Measurements from ENCODE around the gene GPC2. TPM values are rescaled to one million over a fixed set of nuclear protein-coding genes. Genes with fewer than 3 reads are reported as not detected.

Gene GPC2
- total RNA-seq, 1 experiment from 2014 or later, result 17.9 TPM

DNA sequence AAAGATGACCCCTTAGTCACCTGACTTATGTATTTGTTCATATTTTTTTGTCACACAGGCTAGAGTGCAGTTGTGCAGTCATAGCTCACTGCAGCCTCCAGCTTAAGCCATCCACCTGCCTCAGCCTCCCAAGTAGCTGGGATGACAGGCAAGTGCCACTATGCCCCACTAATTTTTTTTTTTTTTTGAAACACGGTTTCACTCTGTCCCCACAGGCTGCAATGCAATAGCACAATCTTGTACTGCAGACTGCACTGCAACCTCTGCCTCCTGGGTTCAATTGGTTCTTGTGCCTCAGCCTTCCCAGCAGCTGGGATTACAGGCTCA is 48.6 kb downstream of the GPC2 start:
- intact Hi-C loops (cut with micrococcal nuclease), result no loop called here
- Histone ChIP-seq H2AFZ (ENCODE audit: low read depth, low read length, poor library complexity, severe bottlenecking) (no peak overlapping the region), H3K36me3 (ENCODE audit: control insufficient read depth in 1 of 2, insufficient read depth in 2 of 2, low read length in 2 of 2) (no peaks in the 10 kb centered on the region), H3K27me3 (ENCODE audit: insufficient read depth, low read length) (no peaks in the 10 kb centered on the region), H3K4me1 (ENCODE audit: control insufficient read depth in 1 of 2, insufficient read depth in 2 of 2, low read length in 2 of 2) (peaks cover 37 to 54% of the 10 kb centered on the region in 2 experiments), H3K9me3 (ENCODE audit: control insufficient read depth in 1 of 2, insufficient read depth in 1 of 2, low read depth in 1 of 2, low read length in 2 of 2) (no peaks in the 10 kb centered on the region), H3K27ac (ENCODE audit: low read depth, low read length) (no peak overlapping the region), H3K79me2 (ENCODE audit: insufficient read depth, low read length) (peaks cover 9% of the 10 kb centered on the region; the same call in 1 of the 2 replicates), H3K9me2 (ENCODE audit: insufficient read depth) (no peaks in the 10 kb centered on the region), H3K9ac (ENCODE audit: low read length) (no peak overlapping the region), H3K4me3 (replicated peaks in 1 of 2; ENCODE audit: low read depth in 1 of 2, low read length in 2 of 2) (no peak overlapping the region), H4K20me1 (ENCODE audit: insufficient read depth) (no peaks in the 10 kb centered on the region), H3K4me2 (ENCODE audit: low read length) (peak overlapping the region; percentile 84)
- TSS peak; percentile 19 for BruUV-seq (replicated peaks)
- ChIA-PET RAD21 (ENCODE audit: low non-redundant PET in 1 of 2, low total read pairs in 2 of 2, uncharacterized antibody in 2 of 2, unreplicated experiment in 2 of 2) (no interaction called here), POLR2A (interaction anchor here (0.9 to 1.4 kb wide), 3 partner anchors 20 to 209 kb away, joined by 3 to 4 read pairs (median 3); partner anchors contain the start of genes LAMTOR4 and TRIM4), CTCF (no interaction called here)
- ATAC-seq, result no peak
- DNase-seq (ENCODE audit: low read depth, low spot score), result no peak
- TF ChIP-seq EZH2phosphoT487 (IDR thresholded peaks at IDR 0.05; ENCODE audit: borderline replicate concordance), result no peak
- TF ChIP-seq, protein P1, sequence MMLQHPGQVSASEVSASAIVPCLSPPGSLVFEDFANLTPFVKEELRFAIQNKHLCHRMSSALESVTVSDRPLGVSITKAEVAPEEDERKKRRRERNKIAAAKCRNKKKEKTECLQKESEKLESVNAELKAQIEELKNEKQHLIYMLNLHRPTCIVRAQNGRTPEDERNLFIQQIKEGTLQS (IDR thresholded peaks at IDR 0.05), result no peak
- no peak for TF ChIP-seq FOSL1 (IDR thresholded peaks at IDR 0.05; ENCODE audit: low read depth)
- TF ChIP-seq CBX3 (IDR thresholded peaks at IDR 0.05; ENCODE audit: low read depth), result no peak
- no peak for TF ChIP-seq POLR2A (IDR thresholded peaks at IDR 0.05; ENCODE audit: borderline replicate concordance, extremely low read depth, insufficient read depth, insufficient read length)
- TF ChIP-seq ZNF274 (IDR thresholded peaks at IDR 0.05; ENCODE audit: low read depth, low read length), result no peak
- no peak for TF ChIP-seq ELF1 (IDR thresholded peaks at IDR 0.05; ENCODE audit: borderline replicate concordance, low read depth)
- TF ChIP-seq, protein P2, sequence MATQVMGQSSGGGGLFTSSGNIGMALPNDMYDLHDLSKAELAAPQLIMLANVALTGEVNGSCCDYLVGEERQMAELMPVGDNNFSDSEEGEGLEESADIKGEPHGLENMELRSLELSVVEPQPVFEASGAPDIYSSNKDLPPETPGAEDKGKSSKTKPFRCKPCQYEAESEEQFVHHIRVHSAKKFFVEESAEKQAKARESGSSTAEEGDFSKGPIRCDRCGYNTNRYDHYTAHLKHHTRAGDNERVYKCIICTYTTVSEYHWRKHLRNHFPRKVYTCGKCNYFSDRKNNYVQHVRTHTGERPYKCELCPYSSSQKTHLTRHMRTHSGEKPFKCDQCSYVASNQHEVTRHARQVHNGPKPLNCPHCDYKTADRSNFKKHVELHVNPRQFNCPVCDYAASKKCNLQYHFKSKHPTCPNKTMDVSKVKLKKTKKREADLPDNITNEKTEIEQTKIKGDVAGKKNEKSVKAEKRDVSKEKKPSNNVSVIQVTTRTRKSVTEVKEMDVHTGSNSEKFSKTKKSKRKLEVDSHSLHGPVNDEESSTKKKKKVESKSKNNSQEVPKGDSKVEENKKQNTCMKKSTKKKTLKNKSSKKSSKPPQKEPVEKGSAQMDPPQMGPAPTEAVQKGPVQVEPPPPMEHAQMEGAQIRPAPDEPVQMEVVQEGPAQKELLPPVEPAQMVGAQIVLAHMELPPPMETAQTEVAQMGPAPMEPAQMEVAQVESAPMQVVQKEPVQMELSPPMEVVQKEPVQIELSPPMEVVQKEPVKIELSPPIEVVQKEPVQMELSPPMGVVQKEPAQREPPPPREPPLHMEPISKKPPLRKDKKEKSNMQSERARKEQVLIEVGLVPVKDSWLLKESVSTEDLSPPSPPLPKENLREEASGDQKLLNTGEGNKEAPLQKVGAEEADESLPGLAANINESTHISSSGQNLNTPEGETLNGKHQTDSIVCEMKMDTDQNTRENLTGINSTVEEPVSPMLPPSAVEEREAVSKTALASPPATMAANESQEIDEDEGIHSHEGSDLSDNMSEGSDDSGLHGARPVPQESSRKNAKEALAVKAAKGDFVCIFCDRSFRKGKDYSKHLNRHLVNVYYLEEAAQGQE (IDR thresholded peaks at IDR 0.05; ENCODE audit: low read depth), result no peak
- TF ChIP-seq SIN3A (IDR thresholded peaks at IDR 0.05; ENCODE audit: low read depth), result no peak
- TF ChIP-seq SP1 (IDR thresholded peaks at IDR 0.05; ENCODE audit: low read depth), result no peak
- no peak for TF ChIP-seq CEBPB (IDR thresholded peaks at IDR 0.05; ENCODE audit: low read depth)
- no peak for TF ChIP-seq RAD21 (IDR thresholded peaks at IDR 0.05; ENCODE audit: low read depth)
- TF ChIP-seq ZFX (IDR thresholded peaks at IDR 0.05), result no peak
- TF ChIP-seq, protein P3, sequence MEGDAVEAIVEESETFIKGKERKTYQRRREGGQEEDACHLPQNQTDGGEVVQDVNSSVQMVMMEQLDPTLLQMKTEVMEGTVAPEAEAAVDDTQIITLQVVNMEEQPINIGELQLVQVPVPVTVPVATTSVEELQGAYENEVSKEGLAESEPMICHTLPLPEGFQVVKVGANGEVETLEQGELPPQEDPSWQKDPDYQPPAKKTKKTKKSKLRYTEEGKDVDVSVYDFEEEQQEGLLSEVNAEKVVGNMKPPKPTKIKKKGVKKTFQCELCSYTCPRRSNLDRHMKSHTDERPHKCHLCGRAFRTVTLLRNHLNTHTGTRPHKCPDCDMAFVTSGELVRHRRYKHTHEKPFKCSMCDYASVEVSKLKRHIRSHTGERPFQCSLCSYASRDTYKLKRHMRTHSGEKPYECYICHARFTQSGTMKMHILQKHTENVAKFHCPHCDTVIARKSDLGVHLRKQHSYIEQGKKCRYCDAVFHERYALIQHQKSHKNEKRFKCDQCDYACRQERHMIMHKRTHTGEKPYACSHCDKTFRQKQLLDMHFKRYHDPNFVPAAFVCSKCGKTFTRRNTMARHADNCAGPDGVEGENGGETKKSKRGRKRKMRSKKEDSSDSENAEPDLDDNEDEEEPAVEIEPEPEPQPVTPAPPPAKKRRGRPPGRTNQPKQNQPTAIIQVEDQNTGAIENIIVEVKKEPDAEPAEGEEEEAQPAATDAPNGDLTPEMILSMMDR (IDR thresholded peaks at IDR 0.05 in 2 of 3, conservative IDR thresholded peaks at IDR 0.05 in 1 of 3; ENCODE audit: borderline replicate concordance in 1 of 3, insufficient read depth in 1 of 3, low read depth in 2 of 3, low read length in 2 of 3), result no peak
- no peak for TF ChIP-seq YY1 (IDR thresholded peaks at IDR 0.05; ENCODE audit: extremely low read depth, insufficient replicate concordance, low read depth, low read length)
- no peak for TF ChIP-seq SRF (IDR thresholded peaks at IDR 0.05; ENCODE audit: low read depth)
- no peak for TF ChIP-seq POLR2AphosphoS5 (IDR thresholded peaks at IDR 0.05; ENCODE audit: low read depth, low read length)
- no peak for TF ChIP-seq EZH2 (IDR thresholded peaks at IDR 0.05)
- TF ChIP-seq, protein P4, sequence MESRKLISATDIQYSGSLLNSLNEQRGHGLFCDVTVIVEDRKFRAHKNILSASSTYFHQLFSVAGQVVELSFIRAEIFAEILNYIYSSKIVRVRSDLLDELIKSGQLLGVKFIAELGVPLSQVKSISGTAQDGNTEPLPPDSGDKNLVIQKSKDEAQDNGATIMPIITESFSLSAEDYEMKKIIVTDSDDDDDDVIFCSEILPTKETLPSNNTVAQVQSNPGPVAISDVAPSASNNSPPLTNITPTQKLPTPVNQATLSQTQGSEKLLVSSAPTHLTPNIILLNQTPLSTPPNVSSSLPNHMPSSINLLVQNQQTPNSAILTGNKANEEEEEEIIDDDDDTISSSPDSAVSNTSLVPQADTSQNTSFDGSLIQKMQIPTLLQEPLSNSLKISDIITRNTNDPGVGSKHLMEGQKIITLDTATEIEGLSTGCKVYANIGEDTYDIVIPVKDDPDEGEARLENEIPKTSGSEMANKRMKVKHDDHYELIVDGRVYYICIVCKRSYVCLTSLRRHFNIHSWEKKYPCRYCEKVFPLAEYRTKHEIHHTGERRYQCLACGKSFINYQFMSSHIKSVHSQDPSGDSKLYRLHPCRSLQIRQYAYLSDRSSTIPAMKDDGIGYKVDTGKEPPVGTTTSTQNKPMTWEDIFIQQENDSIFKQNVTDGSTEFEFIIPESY (IDR thresholded peaks at IDR 0.05; ENCODE audit: extremely low read depth, insufficient replicate concordance, low read length), result no peak
- no peak for TF ChIP-seq JUND (IDR thresholded peaks at IDR 0.05)

Data from HCT116 (cell line).